H4 (cell line): ENCODE results near the gene FOXO3. TPM values are rescaled to one million over a fixed set of nuclear protein-coding genes. Genes with fewer than 3 reads are reported as not detected.
A peak's percentile ranks its signal among the peaks of the same experiment; 100 is the strongest.
"Not testable (repeated sequence)": the region's sequence is repeated elsewhere in the genome, so short reads cannot be mapped to it uniquely, and the experiment has no call there.

Experiments used
- DNase-seq: peaks from one replicate; pipeline ENCODE4 v3.0.0-alpha.2; 2015; ENCODE audit warnings: low spot score
- total RNA-seq: library from RNA; depleted of rRNA; stranded (reverse); fragments of >200 nt; shearing (Covaris generic); gene quantifications from 2 replicates; pipeline ENCODE4 v1.2.3, GENCODE V29; 2014

FOXO3 gene
- total RNA-seq, 1 experiment from 2014 or later, result 7.2 TPM

- not testable (repeated sequence) for DNase-seq
These were observed 121.8 kb downstream of the FOXO3 start for GRCh38 chr6:108682383-108683119.

DNA sequence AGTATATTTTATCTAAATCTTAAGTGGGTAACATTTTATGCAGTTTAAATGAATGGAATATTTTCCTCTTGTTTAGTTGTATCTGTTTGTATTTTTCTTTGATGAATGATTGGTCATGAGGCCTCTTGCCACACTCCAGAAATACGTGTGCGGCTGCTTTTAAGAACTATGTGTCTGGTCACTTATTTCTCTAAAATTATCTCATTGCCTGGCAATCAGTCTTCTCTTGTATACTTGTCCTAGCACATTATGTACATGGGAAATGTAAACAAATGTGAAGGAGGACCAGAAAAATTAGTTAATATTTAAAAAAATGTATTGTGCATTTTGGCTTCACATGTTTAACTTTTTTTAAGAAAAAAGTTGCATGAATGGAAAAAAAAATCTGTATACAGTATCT lies 123.3 kb downstream of the FOXO3 start:
- DNase-seq, result not testable (repeated sequence)

- peak; percentile 13 for DNase-seq
These were observed 124.1 kb downstream of the FOXO3 start for GRCh38 chr6:108684771-108685329.

DNA sequence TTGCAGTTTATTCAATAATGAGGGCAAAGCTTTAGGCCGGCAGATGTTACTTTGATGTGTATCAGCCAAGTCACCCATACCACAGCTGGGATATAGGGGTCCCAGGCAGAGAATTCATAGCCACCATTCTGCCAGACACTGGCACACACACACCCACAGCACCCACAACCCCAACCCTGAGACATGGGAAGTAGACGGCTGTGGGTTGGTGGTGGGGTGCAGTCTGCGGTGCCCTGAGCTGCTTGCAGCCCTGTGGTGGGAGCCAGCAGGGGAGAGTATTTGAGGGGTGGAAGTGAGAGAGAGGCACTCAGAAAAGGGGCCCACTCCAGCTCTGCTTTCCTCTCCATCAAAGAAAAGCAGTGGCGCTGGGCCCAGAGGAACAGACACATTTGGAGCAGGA lies 125.3 kb downstream of the FOXO3 start:
- no peak for DNase-seq

GRCh38 chr6:108686896-108687295 lies 126.2 kb downstream of the FOXO3 start:
- no peak for DNase-seq

DNA sequence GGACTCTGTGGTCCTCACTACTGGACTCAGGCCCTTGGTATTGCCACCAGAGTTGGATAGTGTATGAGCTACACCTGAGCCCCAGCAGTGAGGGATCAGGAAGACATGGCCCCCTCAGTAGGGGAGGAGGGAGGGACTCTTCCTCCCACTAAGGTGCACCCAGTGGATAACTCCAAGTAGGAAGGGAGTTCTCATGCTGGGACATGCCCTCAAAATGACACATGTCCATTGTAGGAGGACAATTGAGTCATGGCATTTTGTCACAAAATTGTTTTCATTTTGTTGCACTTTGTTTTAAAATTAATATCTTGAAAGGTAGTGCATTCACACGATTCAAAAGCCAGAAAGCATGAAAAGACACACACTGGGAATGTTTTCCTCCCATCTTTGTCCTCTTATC lies 127.2 kb downstream of the FOXO3 start:
- DNase-seq, result no peak

- DNase-seq, result peak; percentile 74
These were observed 128.8 kb downstream of the FOXO3 start for GRCh38 chr6:108689272-108690161.

DNA sequence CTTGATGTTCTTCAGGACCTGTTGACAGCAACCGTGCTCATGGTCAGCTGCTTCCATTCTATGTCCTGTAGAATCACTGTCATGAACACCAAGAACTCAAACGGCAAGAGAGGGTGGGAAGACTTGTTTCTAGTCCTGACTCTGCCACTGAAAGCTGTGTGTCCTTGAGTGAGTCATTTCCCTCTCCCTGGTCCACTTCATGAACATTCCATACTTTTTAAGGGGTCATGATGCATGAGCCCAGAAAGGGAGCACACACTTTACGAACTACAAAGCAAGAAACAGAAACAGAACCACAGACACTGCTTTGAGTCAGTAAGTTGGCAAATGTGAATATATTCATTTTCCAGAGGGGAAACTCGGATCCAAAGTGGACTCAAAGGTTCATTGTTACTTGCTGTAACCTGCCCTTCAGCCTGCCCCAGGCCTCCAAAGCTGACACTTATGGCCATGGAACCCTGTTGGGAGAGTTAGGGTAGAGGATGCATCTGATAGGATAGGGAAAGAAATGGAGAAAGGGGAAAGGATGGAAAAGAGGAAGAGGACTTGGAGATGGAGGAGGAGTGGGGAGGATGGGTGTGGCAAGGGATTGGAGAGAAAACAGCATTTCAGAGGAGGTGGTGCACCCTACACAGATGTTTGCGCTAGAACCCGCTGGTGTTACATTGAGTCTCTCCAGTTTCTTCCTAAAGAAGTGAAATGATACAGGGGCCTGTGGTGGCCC lies 129.8 kb downstream of the FOXO3 start:
- DNase-seq, result no peak

GRCh38 chr6:108693430-108694154 lies 132.9 kb downstream of the FOXO3 start:
- DNase-seq, result no peak

DNA sequence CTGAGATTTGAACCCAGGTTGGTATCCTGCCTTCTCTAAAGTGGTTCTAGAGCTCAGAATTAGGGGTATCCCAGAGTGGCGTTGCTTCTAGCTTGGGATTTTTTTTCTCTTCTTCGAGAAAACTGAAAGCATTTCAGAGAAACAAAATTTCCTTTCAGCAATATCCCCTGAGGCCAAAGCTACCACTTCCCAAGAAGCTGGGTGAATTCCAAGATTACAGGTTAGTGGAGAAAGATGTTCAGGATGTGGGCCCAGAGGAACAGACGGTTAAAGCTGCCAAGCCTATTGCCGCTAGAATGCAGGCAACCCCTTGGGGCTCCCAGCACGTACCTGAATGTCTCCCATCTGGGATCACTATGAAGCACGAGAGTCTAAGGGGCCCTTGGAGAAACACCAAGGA lies 134.1 kb downstream of the FOXO3 start:
- no peak for DNase-seq

- no peak for DNase-seq
These were observed 136.9 kb downstream of the FOXO3 start for GRCh38 chr6:108697561-108698161.

DNA sequence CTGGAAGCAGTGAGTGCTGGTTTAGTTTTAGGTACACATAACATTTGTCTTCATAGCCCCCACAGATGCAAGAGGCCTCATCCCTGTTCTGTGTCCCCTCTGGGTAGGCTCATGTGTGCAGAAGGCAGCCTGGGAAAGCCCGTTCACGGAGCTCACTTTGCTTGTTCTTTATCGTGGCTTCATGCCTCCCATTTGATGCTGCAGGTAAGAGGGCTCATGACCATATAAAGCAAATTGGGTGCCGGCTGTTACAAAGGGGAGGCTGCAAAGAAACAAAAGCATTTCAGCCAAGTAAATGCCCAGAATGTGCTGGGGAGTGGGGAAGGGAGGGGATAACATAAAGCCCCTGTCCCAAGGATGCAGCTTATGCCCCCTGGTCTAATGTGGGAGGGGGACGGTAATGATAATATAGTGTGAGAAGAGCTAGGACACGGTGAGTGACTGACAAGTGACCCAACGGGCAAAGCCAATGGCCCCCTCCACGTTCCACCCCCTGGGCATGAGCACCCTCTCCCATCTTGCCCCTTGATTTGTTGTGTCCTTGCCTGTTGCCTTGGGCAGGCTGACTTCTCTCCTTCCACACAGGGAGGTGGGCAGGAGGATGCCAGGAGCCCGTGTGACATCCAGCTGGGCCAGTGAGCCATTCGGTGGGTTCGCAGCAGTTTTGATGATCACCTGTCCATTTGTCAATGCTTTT lies 138.0 kb downstream of the FOXO3 start:
- DNase-seq, result no peak

- no peak for DNase-seq
These were observed 138.7 kb downstream of the FOXO3 start for GRCh38 chr6:108699290-108700041.

DNA sequence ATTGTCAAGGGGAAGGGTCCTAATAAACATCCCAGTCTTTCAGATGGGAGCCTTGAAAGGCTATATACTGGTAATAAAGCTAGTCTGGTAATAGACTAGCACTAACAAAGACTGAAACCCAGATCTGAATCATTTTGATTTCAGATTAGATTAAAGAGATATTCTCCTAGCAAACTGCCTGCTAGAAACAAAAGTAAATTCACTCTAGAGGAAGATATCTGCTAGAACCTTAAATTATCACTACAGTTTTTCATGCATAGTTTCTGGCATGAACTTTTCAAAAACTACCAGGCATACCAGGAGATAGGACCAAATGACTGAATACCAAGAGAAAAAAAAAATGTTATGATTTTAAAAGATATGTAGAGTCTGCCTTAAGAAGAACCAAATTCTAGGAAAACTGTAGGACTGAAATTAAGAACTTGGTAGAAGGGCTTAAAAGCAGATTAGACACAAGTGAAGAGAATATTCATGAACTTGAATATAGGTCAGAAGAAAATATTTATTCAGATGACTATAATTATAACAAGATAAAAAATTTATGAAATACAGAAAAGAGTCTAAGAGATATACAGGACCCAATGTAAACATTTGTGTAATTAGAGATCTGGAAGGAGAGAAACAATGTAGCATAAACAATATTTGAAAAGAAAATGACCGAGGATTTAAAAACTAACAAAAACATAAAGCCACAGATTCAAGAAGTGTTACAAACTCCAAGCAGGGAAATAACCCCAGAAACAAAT lies 141.6 kb downstream of the FOXO3 start:
- DNase-seq, result no peak

- no peak for DNase-seq
These were observed 145.9 kb downstream of the FOXO3 start for GRCh38 chr6:108706649-108707048.

GRCh38 chr6:108707328-108707976 lies 146.7 kb downstream of the FOXO3 start:
- DNase-seq, result no peak

GRCh38 chr6:108710030-108710429 lies 149.3 kb downstream of the FOXO3 start:
- DNase-seq, result no peak

DNA sequence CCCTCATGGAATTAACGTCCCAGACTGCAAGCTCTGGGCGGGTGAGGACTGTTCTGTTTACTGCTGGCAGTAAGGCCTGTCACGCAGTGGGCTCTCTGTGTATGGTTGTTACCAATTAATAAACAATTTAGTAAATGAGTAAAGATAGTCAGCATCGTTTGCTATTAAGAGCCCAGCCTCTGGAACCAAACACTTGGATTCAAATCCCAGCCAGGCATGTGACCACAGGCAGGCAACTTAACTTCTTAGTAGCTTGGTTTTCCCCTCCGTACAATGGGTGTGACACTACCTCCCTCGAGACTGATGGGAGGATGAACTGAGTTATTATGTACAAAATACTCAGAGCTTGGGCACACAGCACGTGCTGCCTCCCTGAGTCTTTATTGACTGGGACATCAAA lies 149.8 kb downstream of the FOXO3 start:
- no peak for DNase-seq
